22Rv1 (cell line): Measurements from ENCODE around the gene LRRC17.

Experiments
- CTCF ChIP-seq: fragments of 450-650 bp; IDR thresholded peaks from 2 replicates; pipeline ENCODE4 v1.5.1; 2017; ENCODE audit warnings: mild to moderate bottlenecking
- ZFX ChIP-seq: fragments of 450-650 bp; IDR thresholded peaks from 2 replicates; pipeline ENCODE4 v1.6.1; 2017; ENCODE audit warnings: antibody characterized with exemption, borderline replicate concordance

GRCh38 chr7:102994567-102994966 lies 81.8 kb downstream of the LRRC17 start:
- TF ChIP-seq CTCF (no peak), ZFX (no peak)
